ENCODE results near the gene DNAJC30.

Gene DNAJC30

GRCh38 chr7:73707045-73707631, 23.9 kb upstream of the DNAJC30 start:
- H3K9me2 ChIP-seq (replicated peaks; ENCODE audit: control insufficient read depth, low read length): no peaks in the 10 kb centered on the region
- H3K27me3 ChIP-seq (ENCODE audit: control insufficient read depth, low read length): no peaks in the 10 kb centered on the region
- no peaks in the 10 kb centered on the region for H4K20me1 ChIP-seq (ENCODE audit: control insufficient read depth, insufficient read depth, low read depth, low read length)
- no peak for TF ChIP-seq CTCF (IDR thresholded peaks at IDR 0.05; ENCODE audit: low read depth, low read length, poor library complexity, severe bottlenecking)
- no peak for TF ChIP-seq EZH2phosphoT487 (IDR thresholded peaks at IDR 0.05; ENCODE audit: borderline replicate concordance, low read length)
- H3F3A ChIP-seq (ENCODE audit: control insufficient read depth, insufficient read depth): no peaks in the 10 kb centered on the region
- H3K4me3 ChIP-seq (ENCODE audit: low read length): no peak overlapping the region
- H3K27ac ChIP-seq (ENCODE audit: low read depth, low read length): no peak overlapping the region
- no peaks in the 10 kb centered on the region for H3K36me3 ChIP-seq (ENCODE audit: control insufficient read depth, low read length)
- H3K9me3 ChIP-seq (ENCODE audit: control insufficient read depth, insufficient read depth, low read length): no peaks in the 10 kb centered on the region
- no peaks in the 10 kb centered on the region for H3K79me2 ChIP-seq (ENCODE audit: control insufficient read depth, low read length)
- H3K4me2 ChIP-seq (ENCODE audit: low read length): peak overlapping the region; percentile 19
- H3K4me1 ChIP-seq (ENCODE audit: control insufficient read depth, low read length): peaks cover 13% of the 10 kb centered on the region

DNA sequence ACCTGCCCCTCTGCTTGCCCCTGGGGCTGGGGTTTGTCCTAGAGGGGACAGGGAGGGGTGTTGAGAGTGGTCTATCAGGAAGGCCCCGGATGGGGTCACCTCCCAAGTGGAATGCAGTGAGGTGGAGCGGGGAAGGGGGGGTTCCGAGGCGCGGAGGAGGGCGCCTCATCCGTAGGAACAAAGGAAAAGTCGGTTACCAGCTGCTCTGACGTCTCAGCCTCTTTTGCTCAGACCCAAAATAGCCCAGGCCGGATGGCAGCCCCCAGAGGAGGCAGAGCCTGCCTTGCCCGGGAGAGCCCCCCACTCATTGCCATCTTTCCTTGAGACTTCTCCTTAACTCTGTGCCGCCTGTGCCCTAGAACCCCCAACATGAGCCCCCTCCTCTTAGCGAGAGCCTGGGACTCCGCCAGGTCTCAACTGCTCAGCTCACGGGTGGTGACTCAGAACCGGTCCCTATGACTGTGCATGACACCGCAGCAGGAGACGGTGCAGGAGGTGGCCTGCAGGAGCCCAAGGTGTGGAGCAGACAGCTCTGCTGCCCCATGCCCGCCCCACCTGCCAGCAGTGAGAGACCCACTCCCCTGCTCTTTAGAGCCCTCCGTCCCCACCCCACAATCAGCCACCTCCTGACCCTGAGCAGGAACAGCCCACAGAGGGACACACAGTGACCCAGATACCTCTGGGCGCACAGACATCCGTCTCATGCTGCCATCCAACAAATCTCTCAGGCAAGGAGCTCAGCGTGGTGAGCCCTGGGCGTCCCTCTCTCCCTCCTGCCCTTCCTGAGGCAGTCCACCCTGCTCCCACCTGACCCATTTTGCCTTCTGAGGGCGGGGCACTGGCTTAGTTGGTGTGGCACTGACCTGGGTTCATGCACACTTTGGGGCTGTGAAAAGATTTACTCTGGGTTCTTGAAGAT, 23.1 kb upstream of the DNAJC30 start:
- H3F3A ChIP-seq (ENCODE audit: control insufficient read depth, insufficient read depth): no peaks in the 10 kb centered on the region
- no peaks in the 10 kb centered on the region for H3K9me2 ChIP-seq (replicated peaks; ENCODE audit: control insufficient read depth, low read length)
- no peaks in the 10 kb centered on the region for H3K79me2 ChIP-seq (ENCODE audit: control insufficient read depth, low read length)
- H3K36me3 ChIP-seq (ENCODE audit: control insufficient read depth, low read length): no peaks in the 10 kb centered on the region
- no peak overlapping the region for H3K27ac ChIP-seq (ENCODE audit: low read depth, low read length)
- H3K4me1 ChIP-seq (ENCODE audit: control insufficient read depth, low read length): peaks cover 13% of the 10 kb centered on the region
- H3K27me3 ChIP-seq (ENCODE audit: control insufficient read depth, low read length): no peaks in the 10 kb centered on the region
- TF ChIP-seq CTCF (IDR thresholded peaks at IDR 0.05; ENCODE audit: low read depth, low read length, poor library complexity, severe bottlenecking): no peak
- TF ChIP-seq EZH2phosphoT487 (IDR thresholded peaks at IDR 0.05; ENCODE audit: borderline replicate concordance, low read length): no peak
- no peak overlapping the region for H3K4me3 ChIP-seq (ENCODE audit: low read length)
- no peaks in the 10 kb centered on the region for H4K20me1 ChIP-seq (ENCODE audit: control insufficient read depth, insufficient read depth, low read depth, low read length)
- H3K9me3 ChIP-seq (ENCODE audit: control insufficient read depth, insufficient read depth, low read length): no peaks in the 10 kb centered on the region
- no peak overlapping the region for H3K4me2 ChIP-seq (ENCODE audit: low read length)

DNA sequence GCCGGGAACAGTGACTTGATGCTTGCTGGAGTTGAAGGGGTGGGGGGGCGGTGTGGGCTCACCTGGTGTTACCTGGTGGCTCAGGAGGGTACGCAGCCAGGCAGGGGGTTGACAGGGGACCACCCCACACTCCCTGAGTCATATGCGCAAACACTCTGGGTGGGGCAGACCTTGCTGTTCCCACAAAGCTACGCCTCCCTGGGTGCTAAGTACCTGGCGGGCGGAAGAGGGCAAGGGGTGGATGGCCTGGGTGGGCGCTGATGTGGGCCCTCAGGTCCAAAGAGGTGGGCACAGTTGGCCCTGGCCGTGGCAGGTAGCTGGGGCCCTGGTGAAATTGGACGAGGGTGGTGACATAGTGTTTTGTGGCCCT, 22.3 kb upstream of the DNAJC30 start:
- Histone ChIP-seq H3K27me3 (ENCODE audit: control insufficient read depth, low read length) (no peaks in the 10 kb centered on the region), H4K20me1 (ENCODE audit: control insufficient read depth, insufficient read depth, low read depth, low read length) (no peaks in the 10 kb centered on the region), H3K36me3 (ENCODE audit: control insufficient read depth, low read length) (no peaks in the 10 kb centered on the region), H3K4me2 (ENCODE audit: low read length) (no peak overlapping the region), H3F3A (ENCODE audit: control insufficient read depth, insufficient read depth) (no peaks in the 10 kb centered on the region), H3K4me1 (ENCODE audit: control insufficient read depth, low read length) (peaks cover 13% of the 10 kb centered on the region), H3K27ac (ENCODE audit: low read depth, low read length) (no peak overlapping the region), H3K9me2 (replicated peaks; ENCODE audit: control insufficient read depth, low read length) (no peaks in the 10 kb centered on the region), H3K4me3 (ENCODE audit: low read length) (no peak overlapping the region), H3K79me2 (ENCODE audit: control insufficient read depth, low read length) (no peaks in the 10 kb centered on the region), H3K9me3 (ENCODE audit: control insufficient read depth, insufficient read depth, low read length) (no peaks in the 10 kb centered on the region)
- TF ChIP-seq CTCF (IDR thresholded peaks at IDR 0.05; ENCODE audit: low read depth, low read length, poor library complexity, severe bottlenecking): no peak

Data from DOHH2 (cell line).